Neural progenitor cell (in vitro differentiated cells): Measurements from ENCODE around the gene EFL1. TPM values are rescaled to one million over a fixed set of nuclear protein-coding genes. Genes with fewer than 3 reads are reported as not detected.
A peak's percentile ranks its signal among the peaks of the same experiment; 100 is the strongest.
"Not testable (repeated sequence)": the region's sequence is repeated elsewhere in the genome, so short reads cannot be mapped to it uniquely, and the experiment has no call there.

Source experiments
- DNase-seq: peaks from one replicate; pipeline ENCODE4 v3.0.0-alpha.2; 2016; ENCODE audit warnings: low spot score
- H2AFZ ChIP-seq: fragments of 200-600 bp; sonication (generic); replicated peaks from 2 replicates; pipeline ENCODE4 v1.6.1; 2016; ENCODE audit warnings: antibody characterized with exemption
- H3F3A ChIP-seq: fragments of 200-600 bp; sonication (generic); 2 replicates; pipeline ENCODE4 v1.6.1; 2016; ENCODE audit warnings: antibody characterized with exemption, low read depth
- H3K27ac ChIP-seq: fragments of 200-600 bp; sonication (generic); 2 replicates; pipeline ENCODE4 v1.5.1; 2016; ENCODE audit warnings: mild to moderate bottlenecking
- H3K27me3 ChIP-seq: fragments of 200-600 bp; sonication (generic); 2 replicates; pipeline ENCODE4 v1.6.1; 2016; ENCODE audit warnings: mild to moderate bottlenecking, moderate library complexity
- H3K36me3 ChIP-seq: fragments of 200-600 bp; sonication (generic); 2 replicates; pipeline ENCODE4 v1.5.1; 2016
- H3K4me1 ChIP-seq: fragments of 200-600 bp; sonication (generic); 2 replicates; pipeline ENCODE4 v1.6.1; 2016; ENCODE audit warnings: mixed run types
- H3K4me2 ChIP-seq: fragments of 200-600 bp; sonication (generic); 2 replicates; pipeline ENCODE4 v1.6.1; 2016
- H3K4me3 ChIP-seq: fragments of 200-600 bp; sonication (generic); 2 replicates; pipeline ENCODE4 v1.5.1; 2016
- H3K79me2 ChIP-seq: fragments of 200-600 bp; sonication (generic); 2 replicates; pipeline ENCODE4 v1.6.1; 2016; ENCODE audit warnings: low read depth
- H3K9ac ChIP-seq: fragments of 200-600 bp; sonication (generic); 2 replicates; pipeline ENCODE4 v1.6.1; 2016
- H3K9me3 ChIP-seq: fragments of 200-600 bp; sonication (generic); 2 replicates; pipeline ENCODE4 v1.5.1; 2016; ENCODE audit warnings: low read depth
- H4K20me1 ChIP-seq: fragments of 200-600 bp; sonication (generic); 2 replicates; pipeline ENCODE4 v1.6.1; 2016; ENCODE audit warnings: low read depth
- H3K27ac Mint-ChIP-seq: 3 replicates; pipeline ENCODE4 v1.8.0; 2021; ENCODE audit warnings: mixed read lengths
- H3K27me3 Mint-ChIP-seq: 2 replicates; pipeline ENCODE4 v1.8.0; 2022; ENCODE audit warnings: low read depth, mild to moderate bottlenecking, inconsistent platforms, moderate library complexity, mixed read lengths; ENCODE audit not compliant: insufficient read depth
- H3K36me3 Mint-ChIP-seq: 3 replicates; pipeline ENCODE4 v1.8.0; 2021; ENCODE audit warnings: mixed read lengths
- H3K4me1 Mint-ChIP-seq: 3 replicates; pipeline ENCODE4 v1.8.0; 2021; ENCODE audit warnings: mixed read lengths
- H3K4me3 Mint-ChIP-seq: 3 replicates; pipeline ENCODE4 v1.8.0; 2021; ENCODE audit warnings: mild to moderate bottlenecking, moderate library complexity, mixed read lengths
- H3K9me3 Mint-ChIP-seq: 3 replicates; pipeline ENCODE4 v1.8.0; 2020; ENCODE audit warnings: mixed read lengths
- EZH2 ChIP-seq: fragments of 200-600 bp; sonication (generic); IDR thresholded peaks from 2 replicates; pipeline ENCODE4 v1.6.1; 2017; ENCODE audit warnings: antibody characterized with exemption, mild to moderate bottlenecking, moderate library complexity
- EZH2phosphoT487 ChIP-seq: fragments of 200-600 bp; sonication (generic); IDR thresholded peaks from 2 replicates; pipeline ENCODE4 v1.6.1; 2017; ENCODE audit warnings: antibody characterized with exemption
- total RNA-seq: library from RNA; depleted of rRNA; stranded (reverse); fragments of >200 nt; gene quantifications from 2 replicates; pipeline ENCODE4 v1.2.3, GENCODE V29; 2015; ENCODE audit warnings: low replicate concordance
- TF ChIP-seq, protein P1 (sequence below): fragments of 200-600 bp; sonication (generic); IDR thresholded peaks from 2 replicates; pipeline ENCODE4 v1.5.1; 2017; ENCODE audit warnings: antibody characterized with exemption, mild to moderate bottlenecking

The EFL1 gene
- total RNA-seq, 1 donor from 2014 or later = 42.4 TPM

DNA sequence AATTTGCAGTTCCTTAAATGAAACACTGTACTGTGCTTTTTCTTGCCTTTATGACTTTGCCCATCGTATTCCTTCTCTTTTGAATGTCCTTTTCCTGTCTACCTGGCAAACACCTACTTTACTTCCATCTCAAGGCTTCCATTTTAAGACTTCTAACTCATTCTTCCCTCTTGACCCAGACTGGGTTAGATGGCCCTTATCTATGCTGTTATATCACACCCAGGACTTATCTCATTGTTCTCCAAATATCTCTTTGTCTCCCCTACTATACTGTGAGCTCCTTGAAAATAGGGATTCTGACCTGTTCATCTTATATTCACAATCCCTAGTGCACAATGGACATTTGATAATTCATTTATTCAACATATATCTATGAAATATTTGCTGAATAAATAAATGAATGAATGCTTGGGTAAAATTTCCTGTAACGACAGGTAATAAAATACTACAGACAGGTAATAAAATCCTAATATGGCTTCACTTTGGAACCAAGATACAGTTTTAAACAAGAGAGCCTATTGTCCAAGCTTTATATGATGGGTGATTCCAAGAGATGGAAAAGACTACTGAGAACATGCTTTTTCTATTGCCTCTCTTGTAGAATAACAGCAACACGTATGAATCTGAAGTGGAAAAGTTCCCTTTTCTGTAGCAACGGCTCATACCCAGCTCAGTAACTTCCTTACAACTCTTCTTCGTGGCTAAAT, 22.7 kb downstream of the EFL1 start:
- Mint-ChIP-seq H3K27ac (no peak overlapping the region), H3K27me3 (no peaks in the 10 kb centered on the region), H3K9me3 (no peaks in the 10 kb centered on the region), H3K4me1 (no peaks in the 10 kb centered on the region), H3K4me3 (no peak overlapping the region), H3K36me3 (peaks cover 24% of the 10 kb centered on the region)
- no peaks in the 10 kb centered on the region for H3K9me3 ChIP-seq
- no peak overlapping the region for H3K4me2 ChIP-seq
- TF ChIP-seq, protein P1, sequence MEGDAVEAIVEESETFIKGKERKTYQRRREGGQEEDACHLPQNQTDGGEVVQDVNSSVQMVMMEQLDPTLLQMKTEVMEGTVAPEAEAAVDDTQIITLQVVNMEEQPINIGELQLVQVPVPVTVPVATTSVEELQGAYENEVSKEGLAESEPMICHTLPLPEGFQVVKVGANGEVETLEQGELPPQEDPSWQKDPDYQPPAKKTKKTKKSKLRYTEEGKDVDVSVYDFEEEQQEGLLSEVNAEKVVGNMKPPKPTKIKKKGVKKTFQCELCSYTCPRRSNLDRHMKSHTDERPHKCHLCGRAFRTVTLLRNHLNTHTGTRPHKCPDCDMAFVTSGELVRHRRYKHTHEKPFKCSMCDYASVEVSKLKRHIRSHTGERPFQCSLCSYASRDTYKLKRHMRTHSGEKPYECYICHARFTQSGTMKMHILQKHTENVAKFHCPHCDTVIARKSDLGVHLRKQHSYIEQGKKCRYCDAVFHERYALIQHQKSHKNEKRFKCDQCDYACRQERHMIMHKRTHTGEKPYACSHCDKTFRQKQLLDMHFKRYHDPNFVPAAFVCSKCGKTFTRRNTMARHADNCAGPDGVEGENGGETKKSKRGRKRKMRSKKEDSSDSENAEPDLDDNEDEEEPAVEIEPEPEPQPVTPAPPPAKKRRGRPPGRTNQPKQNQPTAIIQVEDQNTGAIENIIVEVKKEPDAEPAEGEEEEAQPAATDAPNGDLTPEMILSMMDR = no peak
- TF ChIP-seq EZH2phosphoT487 = no peak
- H3K27ac ChIP-seq = no peak overlapping the region
- no peak overlapping the region for H3K4me3 ChIP-seq
- no peak overlapping the region for H2AFZ ChIP-seq
- DNase-seq = no peak
- H3K4me1 ChIP-seq = no peaks in the 10 kb centered on the region
- no peaks in the 10 kb centered on the region for H3K36me3 ChIP-seq
- H3K79me2 ChIP-seq = no peaks in the 10 kb centered on the region
- H3F3A ChIP-seq = no peaks in the 10 kb centered on the region
- no peaks in the 10 kb centered on the region for H4K20me1 ChIP-seq
- no peak overlapping the region for H3K9ac ChIP-seq
- no peaks in the 10 kb centered on the region for H3K27me3 ChIP-seq

- H3K36me3 Mint-ChIP-seq = peaks cover 22% of the 10 kb centered on the region
- not testable (repeated sequence) for H3K4me3 Mint-ChIP-seq
Observed at GRCh38 chr15:82237944-82238534, 24.5 kb downstream of the EFL1 start.

DNA sequence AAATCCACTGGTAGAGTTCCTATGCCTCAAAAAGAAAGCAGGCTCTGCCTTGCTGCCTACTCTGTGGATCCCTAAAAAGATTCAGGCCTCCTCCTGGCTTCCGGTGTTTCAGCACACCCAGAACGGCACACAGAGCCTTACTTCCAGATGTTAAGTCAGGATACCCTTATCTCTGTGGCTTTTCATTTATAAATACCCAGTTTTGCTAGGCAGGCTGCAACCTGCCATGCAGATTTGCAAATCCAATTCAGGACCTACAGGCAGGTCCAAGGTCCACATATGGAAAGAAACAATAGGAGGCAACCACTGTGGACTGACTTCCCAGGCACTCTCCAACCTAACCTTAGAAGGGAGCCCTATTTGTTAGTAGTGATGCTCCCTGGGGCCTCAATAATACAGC, 30.7 kb downstream of the EFL1 start:
- no peak overlapping the region for H3K4me3 Mint-ChIP-seq
- Histone ChIP-seq H3F3A (no peaks in the 10 kb centered on the region), H3K9ac (no peak overlapping the region), H3K79me2 (no peaks in the 10 kb centered on the region), H3K36me3 (peaks cover 17% of the 10 kb centered on the region), H3K27me3 (no peaks in the 10 kb centered on the region), H3K4me2 (no peak overlapping the region), H2AFZ (no peak overlapping the region), H3K27ac (no peak overlapping the region), H3K4me1 (peaks cover 9% of the 10 kb centered on the region), H3K9me3 (no peaks in the 10 kb centered on the region), H3K4me3 (no peak overlapping the region), H4K20me1 (peaks cover 12% of the 10 kb centered on the region)
- H3K9me3 Mint-ChIP-seq = no peaks in the 10 kb centered on the region
- H3K27ac Mint-ChIP-seq = no peak overlapping the region
- H3K36me3 Mint-ChIP-seq = peaks cover 17% of the 10 kb centered on the region
- H3K4me1 Mint-ChIP-seq = peaks cover 13% of the 10 kb centered on the region
- TF ChIP-seq EZH2phosphoT487 (no peak), EZH2 (no peak)
- TF ChIP-seq, protein P1 = no peak
- no peaks in the 10 kb centered on the region for H3K27me3 Mint-ChIP-seq
- DNase-seq = peak; percentile 4

More at GRCh38 chr15:82237944-82238534, 24.5 kb downstream of the EFL1 start:
- H3K4me2 ChIP-seq, H3K27me3 ChIP-seq, H3K4me1 ChIP-seq, H3K4me1 Mint-ChIP-seq, H3K79me2 ChIP-seq, H2AFZ ChIP-seq, H3K27me3 Mint-ChIP-seq, H3K9me3 Mint-ChIP-seq, H3K9me3 ChIP-seq, H3K36me3 ChIP-seq, H3K27ac ChIP-seq, H3K9ac ChIP-seq, DNase-seq, H3K4me3 ChIP-seq, H3K27ac Mint-ChIP-seq, H3F3A ChIP-seq: not testable (repeated sequence)
- peaks cover 11% of the 10 kb centered on the region for H4K20me1 ChIP-seq

DNA sequence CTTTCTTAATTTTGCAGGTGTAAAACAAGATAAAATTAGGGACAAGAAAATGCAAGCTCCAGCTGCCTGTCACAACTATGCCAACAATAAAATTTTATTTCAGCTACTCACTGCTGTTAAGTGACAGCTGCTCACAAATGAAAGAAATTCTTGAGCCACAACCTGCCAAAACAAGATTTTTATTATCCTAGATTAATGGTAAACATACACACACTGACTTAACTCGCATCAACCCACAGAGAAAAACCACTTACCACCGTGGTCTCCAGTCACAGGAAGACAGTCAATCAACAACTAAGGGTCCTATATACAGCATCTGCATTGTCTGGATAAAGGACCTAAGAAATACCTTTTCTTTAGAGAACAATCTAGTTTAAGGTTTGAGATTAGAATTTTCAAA, 31.3 kb downstream of the EFL1 start:
- peaks cover 19% of the 10 kb centered on the region for H3K36me3 Mint-ChIP-seq
- no peaks in the 10 kb centered on the region for H3K27me3 Mint-ChIP-seq
- TF ChIP-seq, protein P1 = no peak
- no peak for TF ChIP-seq EZH2phosphoT487
- TF ChIP-seq EZH2 = no peak
- H4K20me1 ChIP-seq = peaks cover 12% of the 10 kb centered on the region
- H3K4me3 ChIP-seq = no peak overlapping the region
- H3K9me3 Mint-ChIP-seq = no peaks in the 10 kb centered on the region
- DNase-seq = no peak
- H3K4me2 ChIP-seq = no peak overlapping the region
- no peaks in the 10 kb centered on the region for H3K79me2 ChIP-seq
- no peaks in the 10 kb centered on the region for H3K9me3 ChIP-seq
- H3K27ac ChIP-seq = peak overlapping the region; percentile 8
- H3K4me1 Mint-ChIP-seq = peaks cover 13% of the 10 kb centered on the region
- H3K9ac ChIP-seq = no peak overlapping the region
- H3K36me3 ChIP-seq = peaks cover 17% of the 10 kb centered on the region
- peaks cover 9% of the 10 kb centered on the region for H3K4me1 ChIP-seq
- no peak overlapping the region for H3K27ac Mint-ChIP-seq
- H3K27me3 ChIP-seq = no peaks in the 10 kb centered on the region
- H3K4me3 Mint-ChIP-seq = no peak overlapping the region
- no peaks in the 10 kb centered on the region for H3F3A ChIP-seq
- no peak overlapping the region for H2AFZ ChIP-seq
